Kidney epithelial cell (primary cell): ENCODE data around the gene AKTIP. TPM values are rescaled to one million over a fixed set of nuclear protein-coding genes. Genes with fewer than 3 reads are reported as not detected.

Experiments used
- DNase-seq: peaks from one replicate; pipeline ENCODE4 v3.0.0-alpha.2; 2010; ENCODE audit warnings: low read depth
- H3K27me3 ChIP-seq: 2 replicates; pipeline ENCODE4 v1.6.0; 2011; ENCODE audit warnings: low read length; ENCODE audit not compliant: control insufficient read depth, insufficient read depth
- H3K36me3 ChIP-seq: 2 replicates; pipeline ENCODE4 v1.5.1; 2011; ENCODE audit warnings: low read length; ENCODE audit not compliant: control insufficient read depth, insufficient read depth
- H3K4me3 ChIP-seq: 2 replicates; pipeline ENCODE4 v1.5.1; 2011; ENCODE audit warnings: low read depth, mild to moderate bottlenecking, control low read depth, low read length
- total RNA-seq: library from RNA; depleted of rRNA; stranded (reverse); fragments of >200 nt; gene quantifications from 2 replicates; pipeline ENCODE4 v1.2.3, GENCODE V29; 2015
- TF ChIP-seq, protein P1 (sequence below): IDR thresholded peaks from 2 replicates; pipeline ENCODE4 v1.5.1; 2011; ENCODE audit warnings: mild to moderate bottlenecking, moderate library complexity, low read length, control low read depth, inconsistent platforms; ENCODE audit not compliant: insufficient read depth, poor library complexity, severe bottlenecking

Gene AKTIP
- total RNA-seq, 1 donor from 2014 or later = 39.8 TPM

- Histone ChIP-seq H3K4me3 (no peak overlapping the region), H3K36me3 (no peaks in the 10 kb centered on the region), H3K27me3 (no peaks in the 10 kb centered on the region)
- DNase-seq = no peak
- TF ChIP-seq, protein P1, sequence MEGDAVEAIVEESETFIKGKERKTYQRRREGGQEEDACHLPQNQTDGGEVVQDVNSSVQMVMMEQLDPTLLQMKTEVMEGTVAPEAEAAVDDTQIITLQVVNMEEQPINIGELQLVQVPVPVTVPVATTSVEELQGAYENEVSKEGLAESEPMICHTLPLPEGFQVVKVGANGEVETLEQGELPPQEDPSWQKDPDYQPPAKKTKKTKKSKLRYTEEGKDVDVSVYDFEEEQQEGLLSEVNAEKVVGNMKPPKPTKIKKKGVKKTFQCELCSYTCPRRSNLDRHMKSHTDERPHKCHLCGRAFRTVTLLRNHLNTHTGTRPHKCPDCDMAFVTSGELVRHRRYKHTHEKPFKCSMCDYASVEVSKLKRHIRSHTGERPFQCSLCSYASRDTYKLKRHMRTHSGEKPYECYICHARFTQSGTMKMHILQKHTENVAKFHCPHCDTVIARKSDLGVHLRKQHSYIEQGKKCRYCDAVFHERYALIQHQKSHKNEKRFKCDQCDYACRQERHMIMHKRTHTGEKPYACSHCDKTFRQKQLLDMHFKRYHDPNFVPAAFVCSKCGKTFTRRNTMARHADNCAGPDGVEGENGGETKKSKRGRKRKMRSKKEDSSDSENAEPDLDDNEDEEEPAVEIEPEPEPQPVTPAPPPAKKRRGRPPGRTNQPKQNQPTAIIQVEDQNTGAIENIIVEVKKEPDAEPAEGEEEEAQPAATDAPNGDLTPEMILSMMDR = no peak
Measured at GRCh38 chr16:53529513-53529912, 26.5 kb upstream of the AKTIP start.

- no peak overlapping the region for H3K4me3 ChIP-seq
Measured at GRCh38 chr16:53528797-53529196, 25.8 kb upstream of the AKTIP start.

DNA sequence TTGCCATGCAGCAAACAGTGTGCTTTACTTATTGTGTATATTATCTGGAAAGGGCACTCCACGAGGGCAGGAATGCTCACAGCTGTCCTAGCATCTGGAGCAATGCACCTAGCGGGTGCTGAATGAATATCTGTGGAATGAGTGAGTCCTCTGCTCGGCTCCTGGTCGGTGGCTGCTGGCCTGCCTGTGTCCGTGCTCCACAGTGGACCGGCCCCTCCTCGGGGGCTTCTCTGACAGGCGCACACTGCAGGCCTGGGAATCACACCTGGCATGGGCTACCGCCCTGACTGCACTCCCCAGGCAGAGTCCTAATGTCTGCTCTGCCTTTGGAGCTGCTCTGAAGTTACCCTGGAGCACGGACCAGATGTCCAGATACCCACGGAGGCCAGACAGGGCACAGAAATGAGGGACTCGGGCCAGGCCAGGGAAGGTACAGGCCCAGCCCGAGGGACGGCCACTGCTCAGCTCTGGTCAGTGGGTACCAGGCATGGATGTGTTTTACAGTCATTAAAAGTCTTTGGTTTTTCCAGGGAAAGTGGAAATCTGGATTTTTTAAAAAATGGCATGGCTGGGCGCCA, 21.1 kb upstream of the AKTIP start:
- DNase-seq = no peak
- TF ChIP-seq, protein P1 = no peak
- H3K27me3 ChIP-seq = no peaks in the 10 kb centered on the region

More at GRCh38 chr16:53528797-53529196, 25.8 kb upstream of the AKTIP start:
- TF ChIP-seq, protein P1 = no peak
- Histone ChIP-seq H3K36me3 (no peaks in the 10 kb centered on the region), H3K27me3 (no peaks in the 10 kb centered on the region)
- DNase-seq = no peak

GRCh38 chr16:53523126-53523804, 20.3 kb upstream of the AKTIP start:
- Histone ChIP-seq H3K27me3 (no peaks in the 10 kb centered on the region), H3K36me3 (no peaks in the 10 kb centered on the region), H3K4me3 (no peak overlapping the region)
- DNase-seq = no peak
- TF ChIP-seq, protein P1 = no peak

More for the DNA sequence above, 21.1 kb upstream of the AKTIP start:
- no peak overlapping the region for H3K4me3 ChIP-seq
- H3K36me3 ChIP-seq = no peaks in the 10 kb centered on the region

- no peak overlapping the region for H3K4me3 ChIP-seq
- no peak for DNase-seq
- no peaks in the 10 kb centered on the region for H3K27me3 ChIP-seq
- H3K36me3 ChIP-seq = no peaks in the 10 kb centered on the region
- TF ChIP-seq, protein P1 = no peak
Measured at GRCh38 chr16:53519417-53520091, 16.5 kb upstream of the AKTIP start.
